ENCODE data around the gene CNN1.

Gene CNN1

GRCh38 chr19:11499220-11499726, 39.4 kb upstream of the CNN1 start:
- no peak for DNase-seq (ENCODE audit: low spot score)
- TF ChIP-seq CTCF (IDR thresholded peaks at IDR 0.05; ENCODE audit: extremely low read depth, missing control alignments) = no peak

GRCh38 chr19:11499890-11500420, 38.7 kb upstream of the CNN1 start:
- no peak for TF ChIP-seq CTCF (IDR thresholded peaks at IDR 0.05; ENCODE audit: extremely low read depth, missing control alignments)
- DNase-seq (ENCODE audit: low spot score) = no peak

GRCh38 chr19:11504502-11505031, 34.1 kb upstream of the CNN1 start:
- no peak for TF ChIP-seq CTCF (IDR thresholded peaks at IDR 0.05; ENCODE audit: extremely low read depth, missing control alignments)
- DNase-seq (ENCODE audit: low spot score) = no peak

GRCh38 chr19:11505032-11505503, 33.6 kb upstream of the CNN1 start:
- peak; percentile 99 for DNase-seq (ENCODE audit: low spot score)

GRCh38 chr19:11505504-11506100, 33.0 kb upstream of the CNN1 start, which contains the start of gene ZNF653:
Gene ZNF653 (minus strand): TSS chr19:11505839. CDS start chr19:11505786, 53 bp downstream.
- TF ChIP-seq CTCF (IDR thresholded peaks at IDR 0.05; ENCODE audit: extremely low read depth, missing control alignments) = no peak
- peak; percentile 98 for DNase-seq (ENCODE audit: low spot score)

More at GRCh38 chr19:11505032-11505503, 33.6 kb upstream of the CNN1 start:
- TF ChIP-seq CTCF (IDR thresholded peaks at IDR 0.05; ENCODE audit: extremely low read depth, missing control alignments) = no peak

- DNase-seq (ENCODE audit: low spot score) = no peak
- no peak for TF ChIP-seq CTCF (IDR thresholded peaks at IDR 0.05; ENCODE audit: extremely low read depth, missing control alignments)
These were observed 32.5 kb upstream of the CNN1 start for GRCh38 chr19:11506101-11506555.

- DNase-seq (ENCODE audit: low spot score) = no peak
- TF ChIP-seq CTCF (IDR thresholded peaks at IDR 0.05; ENCODE audit: extremely low read depth, missing control alignments) = no peak
These were observed 31.7 kb upstream of the CNN1 start for GRCh38 chr19:11506967-11507366.
